ENCODE data around the gene HSD17B14. TPM values are rescaled to one million over a fixed set of nuclear protein-coding genes. Genes with fewer than 3 reads are reported as not detected.

Gene HSD17B14
- total and polyA plus RNA-seq, 9 of the 15 experiments (the other 6 are each of a cell fraction or from before 2014, with no cell fraction given): 0.16 TPM; not detected in 8

GRCh38 chr19:48872884-48873475, 36.7 kb upstream of the HSD17B14 start (continued):
- TF ChIP-seq ZBTB26 (CRISPR knock-in tag; IDR thresholded peaks at IDR 0.05) (no peak), TBL1XR1 (IDR thresholded peaks at IDR 0.05; ENCODE audit: low read length in 2 of 2) (peak in 1 of 2 experiments; percentile 80; a peak in 3 of 4 replicates), ATF3 (IDR thresholded peaks at IDR 0.05) (peak; percentile 96), ATF3 (CRISPR knock-in tag; conservative IDR thresholded peaks at IDR 0.05) (peak; percentile 90; the same call in 1 of the 2 replicates), RAD51 (IDR thresholded peaks at IDR 0.05; ENCODE audit: borderline replicate concordance, low read depth) (no peak), CHD4 (IDR thresholded peaks at IDR 0.05; ENCODE audit: insufficient read depth, insufficient replicate concordance, low read depth, low read length, poor library complexity, severe bottlenecking) (peak; percentile 75), TAF7 (tag; IDR thresholded peaks at IDR 0.05) (0 out of 2 replicates have a peak, but pooled peaks have one; percentile 1), ELF2 (CRISPR knock-in tag; IDR thresholded peaks at IDR 0.05) (0 out of 2 replicates have a peak, but pooled peaks have one; percentile 57), CREM (IDR thresholded peaks at IDR 0.05; ENCODE audit: low read depth) (peak; percentile 43; the same call in 1 of the 2 replicates), MTA2 (IDR thresholded peaks at IDR 0.05; ENCODE audit: low read depth) (0 out of 2 replicates have a peak, but pooled peaks have one; percentile 14), ARID3A (IDR thresholded peaks at IDR 0.05; ENCODE audit: borderline replicate concordance, low read depth, low read length) (peak; percentile 64; the same call in 1 of the 2 replicates), ZNF586 (CRISPR knock-in tag; conservative IDR thresholded peaks at IDR 0.05) (0 out of 2 replicates have a peak, but pooled peaks have one; percentile 3), ZBTB2 (IDR thresholded peaks at IDR 0.05) (no peak), ZNF140 (CRISPR knock-in tag; IDR thresholded peaks at IDR 0.05) (no peak), ILF3 (IDR thresholded peaks at IDR 0.05; ENCODE audit: borderline replicate concordance) (0 out of 2 replicates have a peak, but pooled peaks have one; percentile 76), MITF (IDR thresholded peaks at IDR 0.05) (peak; percentile 61; the same call in 1 of the 2 replicates), NEUROD1 (IDR thresholded peaks at IDR 0.05; ENCODE audit: borderline replicate concordance, low read depth, low read length, partially characterized antibody) (peak; percentile 67), HDGF (IDR thresholded peaks at IDR 0.05) (peak; percentile 55; the same call in 1 of the 2 replicates)
- TF ChIP-seq, protein P1, sequence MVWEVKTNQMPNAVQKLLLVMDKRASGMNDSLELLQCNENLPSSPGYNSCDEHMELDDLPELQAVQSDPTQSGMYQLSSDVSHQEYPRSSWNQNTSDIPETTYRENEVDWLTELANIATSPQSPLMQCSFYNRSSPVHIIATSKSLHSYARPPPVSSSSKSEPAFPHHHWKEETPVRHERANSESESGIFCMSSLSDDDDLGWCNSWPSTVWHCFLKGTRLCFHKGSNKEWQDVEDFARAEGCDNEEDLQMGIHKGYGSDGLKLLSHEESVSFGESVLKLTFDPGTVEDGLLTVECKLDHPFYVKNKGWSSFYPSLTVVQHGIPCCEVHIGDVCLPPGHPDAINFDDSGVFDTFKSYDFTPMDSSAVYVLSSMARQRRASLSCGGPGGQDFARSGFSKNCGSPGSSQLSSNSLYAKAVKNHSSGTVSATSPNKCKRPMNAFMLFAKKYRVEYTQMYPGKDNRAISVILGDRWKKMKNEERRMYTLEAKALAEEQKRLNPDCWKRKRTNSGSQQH (CRISPR knock-in tag; IDR thresholded peaks at IDR 0.05): 0 out of 2 replicates have a peak, but pooled peaks have one; percentile 26

Measured in K562 (cell line).